ENCODE data around the gene GSTM5. TPM values are rescaled to one million over a fixed set of nuclear protein-coding genes. Genes with fewer than 3 reads are reported as not detected.
"Not testable (repeated sequence)": the region's sequence is repeated elsewhere in the genome, so short reads cannot be mapped to it uniquely, and the experiment has no call there.

GSTM5 gene
- total RNA-seq, 1 donor from 2014 or later, result 12.0 TPM

GRCh38 chr1:109728870-109729269 lies 16.8 kb downstream of the GSTM5 start:
- no peak for DNase-seq (ENCODE audit: low spot score)

DNA sequence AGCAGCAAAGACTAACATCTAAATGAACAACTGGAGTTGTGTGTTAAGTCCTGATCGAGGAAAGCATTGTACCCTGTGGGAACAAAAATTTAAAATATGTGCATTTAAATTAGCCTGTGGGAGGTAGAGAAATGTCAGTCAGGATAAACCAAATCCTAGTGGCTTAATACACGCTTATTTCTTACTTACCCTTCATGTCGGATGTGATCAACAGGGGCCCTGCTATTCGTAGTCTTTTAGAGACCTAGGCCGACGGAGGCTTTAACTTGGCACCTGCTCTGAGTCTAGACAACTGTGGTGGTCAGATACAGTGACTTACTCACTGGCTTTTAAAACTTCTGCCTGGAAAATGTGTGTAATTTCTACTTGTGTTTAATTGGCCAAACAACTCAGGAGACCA lies 18.6 kb downstream of the GSTM5 start:
- DNase-seq (ENCODE audit: low spot score), result no peak

- DNase-seq (ENCODE audit: low spot score), result no peak
Observed at GRCh38 chr1:109732390-109732881, 20.4 kb downstream of the GSTM5 start.

- no peak for DNase-seq (ENCODE audit: low spot score)
Observed at GRCh38 chr1:109733236-109733870, 21.3 kb downstream of the GSTM5 start.

- peak; percentile 80 for DNase-seq (ENCODE audit: low spot score)
Observed at GRCh38 chr1:109739738-109740614, 27.9 kb downstream of the GSTM5 start.

- DNase-seq (ENCODE audit: low spot score), result peak; percentile 15
Observed at GRCh38 chr1:109740615-109741373, 28.7 kb downstream of the GSTM5 start, which contains the start of gene GSTM3. TSS of gene GSTM3 (minus strand) at chr1:109741038. CDS start at chr1:109740287, 751 bp downstream.

GRCh38 chr1:109748311-109748710 lies 36.3 kb downstream of the GSTM5 start:
- DNase-seq (ENCODE audit: low spot score), result not testable (repeated sequence)

GRCh38 chr1:109749221-109749620 lies 37.2 kb downstream of the GSTM5 start:
- DNase-seq (ENCODE audit: low spot score), result no peak

- no peak for DNase-seq (ENCODE audit: low spot score)
Observed at GRCh38 chr1:109750241-109750882, 38.3 kb downstream of the GSTM5 start.

DNA sequence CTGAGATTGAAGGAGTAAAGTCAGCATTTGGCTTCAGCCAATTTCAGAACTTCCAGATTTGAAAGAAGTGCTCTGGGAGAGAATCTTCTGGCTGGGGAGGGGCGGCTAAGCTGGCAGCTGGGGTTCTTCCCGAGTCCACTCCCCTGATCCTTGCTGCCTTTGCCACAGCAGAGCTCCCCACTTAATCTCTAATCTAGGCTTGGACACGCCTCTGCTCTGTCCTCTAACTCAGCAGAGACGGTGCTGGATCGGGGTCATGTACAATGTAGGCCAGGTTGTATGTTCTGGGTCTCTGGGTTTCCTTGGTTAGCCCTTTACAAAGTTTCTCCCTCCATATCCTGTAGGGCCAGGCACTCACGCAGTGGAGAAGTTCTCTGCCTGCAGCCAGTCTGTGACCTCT lies 38.9 kb downstream of the GSTM5 start:
- DNase-seq (ENCODE audit: low spot score), result no peak

DNA sequence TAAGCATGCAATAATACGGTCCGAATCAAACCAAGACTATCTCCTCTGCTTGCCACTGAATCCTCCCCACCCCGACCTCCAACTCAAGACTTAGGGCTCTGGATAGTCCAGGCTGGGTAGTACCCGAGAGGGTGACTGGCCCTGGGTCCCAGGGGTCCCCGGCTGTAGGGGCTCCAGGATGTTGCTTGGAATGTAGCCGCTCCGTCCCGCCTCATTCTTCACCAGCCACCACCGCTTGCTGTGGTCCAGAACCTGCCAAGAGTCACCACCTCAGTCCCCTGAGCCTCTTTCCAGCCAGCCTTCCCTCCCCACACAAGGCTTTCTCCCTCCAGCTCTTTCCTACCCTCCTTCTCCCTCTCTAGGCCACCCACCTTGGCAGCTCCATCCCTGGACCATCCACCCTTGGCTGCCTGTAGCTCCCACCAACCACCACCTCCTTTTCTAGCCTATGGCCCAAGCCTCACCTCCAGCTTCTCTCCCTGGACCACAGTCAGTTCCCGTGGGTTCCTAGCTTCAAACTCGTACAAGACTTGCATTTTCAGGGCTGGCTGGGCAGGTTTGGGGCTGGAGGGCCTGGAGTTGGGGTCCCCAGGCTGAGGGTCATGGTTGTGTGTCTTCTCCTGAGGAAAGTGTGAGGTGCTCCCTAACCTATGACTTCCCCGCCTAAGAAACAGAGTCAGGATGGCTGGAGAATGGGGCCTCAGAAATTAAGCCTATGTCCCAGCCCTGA lies 39.6 kb downstream of the GSTM5 start:
- no peak for DNase-seq (ENCODE audit: low spot score)

DNA sequence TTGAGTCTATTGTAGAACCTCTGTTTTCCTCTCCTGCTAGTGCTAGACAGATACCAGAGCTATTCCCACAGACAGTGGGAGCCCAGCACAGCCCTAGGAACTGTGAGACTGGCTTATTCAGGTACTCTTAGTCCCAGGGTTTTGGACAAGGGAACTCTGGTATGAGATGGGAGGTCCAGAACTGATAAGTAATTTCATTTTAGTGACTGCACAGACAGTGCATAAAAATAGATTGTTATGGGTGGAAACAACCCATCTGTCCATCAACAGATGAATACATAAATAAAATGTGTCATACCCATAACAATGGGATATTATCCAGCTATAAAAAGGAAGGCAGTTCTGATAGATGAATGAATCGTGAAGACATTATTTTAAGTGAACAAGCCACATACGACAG lies 42.7 kb downstream of the GSTM5 start:
- DNase-seq (ENCODE audit: low spot score), result no peak

DNA sequence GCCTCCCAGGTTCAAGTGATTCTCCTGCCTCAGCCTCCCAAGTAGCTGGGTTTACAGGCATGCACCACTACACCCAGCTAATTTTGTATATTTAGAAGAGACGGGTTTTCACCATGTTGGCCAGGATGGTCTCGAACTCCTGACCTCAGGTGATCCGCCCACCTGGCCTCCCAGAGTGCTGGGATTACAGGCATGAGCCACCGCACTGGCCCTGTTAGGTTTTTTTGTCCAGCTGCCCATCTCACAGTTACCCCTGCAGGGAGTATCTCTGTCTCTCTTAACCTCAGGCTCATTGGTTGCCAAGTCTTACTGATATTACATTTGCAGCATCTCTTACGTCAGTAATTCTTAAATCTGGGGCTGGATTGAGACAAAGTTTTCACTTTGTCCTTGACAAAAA lies 44.3 kb downstream of the GSTM5 start:
- DNase-seq (ENCODE audit: low spot score), result not testable (repeated sequence)

- DNase-seq (ENCODE audit: low spot score), result no peak
Observed at GRCh38 chr1:109756848-109757521, 44.9 kb downstream of the GSTM5 start.

DNA sequence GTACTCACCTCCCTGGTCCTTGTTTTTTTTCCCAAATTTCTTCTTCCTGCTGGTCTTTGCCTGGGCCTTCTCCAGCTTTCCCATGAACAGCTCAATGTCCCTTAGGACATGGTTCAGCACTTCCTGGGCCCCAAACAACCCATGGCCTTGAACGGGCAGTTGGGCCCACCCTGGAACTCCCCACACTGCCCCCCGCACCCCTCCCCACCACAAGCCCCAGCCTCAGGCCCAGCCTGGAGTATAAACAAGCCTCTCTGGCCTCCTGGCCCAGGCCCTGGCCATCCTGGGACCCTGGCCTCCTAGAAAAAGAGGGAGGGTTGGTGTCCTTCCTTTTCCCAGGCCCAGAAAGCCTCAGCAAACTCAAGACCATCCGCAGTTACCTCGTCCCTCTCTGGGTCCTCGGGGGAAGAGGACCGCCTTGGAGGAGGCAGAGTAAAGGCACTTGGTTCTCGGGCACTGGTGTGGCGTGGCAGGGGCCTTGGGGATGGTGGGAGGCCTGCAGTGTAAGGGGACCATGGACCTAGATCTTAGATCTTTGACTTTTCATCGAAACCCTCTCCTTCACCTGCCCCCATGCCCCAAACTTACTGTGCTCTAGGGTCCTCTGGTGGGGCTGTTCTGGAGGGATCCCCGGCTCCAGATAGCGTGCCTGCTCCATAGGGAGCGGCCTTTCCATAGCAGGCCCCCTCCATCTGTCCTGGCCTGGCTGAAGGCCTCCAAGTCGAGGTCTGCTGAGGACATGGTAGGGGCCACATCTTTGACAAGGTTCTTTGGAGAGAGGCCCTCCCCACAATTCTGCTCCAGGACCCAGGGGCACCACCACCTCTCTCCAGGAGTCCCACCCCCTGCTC lies 46.1 kb downstream of the GSTM5 start:
- DNase-seq (ENCODE audit: low spot score), result no peak

DNA sequence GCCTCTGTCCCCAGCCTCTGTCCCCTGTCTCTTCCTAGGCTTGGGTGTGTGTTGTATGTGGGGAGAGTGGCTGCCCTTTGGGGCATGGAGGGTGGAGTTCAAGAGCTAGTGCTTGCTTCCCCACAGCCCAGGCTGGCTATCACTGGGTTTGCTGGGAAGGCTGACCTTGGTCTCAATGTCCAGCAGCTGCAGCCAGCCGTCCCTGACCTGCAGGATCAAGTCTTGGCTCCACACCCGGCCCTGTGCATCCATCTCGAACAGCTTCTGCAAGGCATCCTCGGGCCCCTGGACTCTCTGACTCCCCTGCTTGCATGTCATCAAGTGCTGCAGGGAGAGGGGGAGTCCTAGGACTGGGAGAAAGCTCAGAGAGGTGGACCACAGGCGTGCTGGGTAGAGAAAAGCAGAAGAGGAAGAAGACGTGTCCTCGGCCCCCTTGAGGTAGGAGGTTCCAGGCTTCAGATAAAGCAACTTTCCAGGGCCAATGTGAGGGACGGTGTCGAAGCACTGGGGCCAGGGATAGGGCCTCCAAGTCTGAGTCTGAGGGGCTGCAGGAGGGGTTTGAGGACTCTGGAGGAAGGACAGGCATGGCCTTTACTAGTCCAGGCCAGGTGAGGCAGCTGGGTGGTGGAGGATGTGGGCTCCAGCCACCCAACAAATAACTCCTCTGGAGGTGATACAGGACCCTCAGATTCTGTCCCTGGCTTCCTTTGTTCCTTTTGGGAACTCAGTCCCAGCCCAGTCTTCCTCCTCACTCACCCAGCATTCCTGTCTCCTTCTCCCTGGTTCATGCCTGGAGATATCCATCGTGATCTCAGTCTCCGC lies 47.7 kb downstream of the GSTM5 start:
- no peak for DNase-seq (ENCODE audit: low spot score)

DNA sequence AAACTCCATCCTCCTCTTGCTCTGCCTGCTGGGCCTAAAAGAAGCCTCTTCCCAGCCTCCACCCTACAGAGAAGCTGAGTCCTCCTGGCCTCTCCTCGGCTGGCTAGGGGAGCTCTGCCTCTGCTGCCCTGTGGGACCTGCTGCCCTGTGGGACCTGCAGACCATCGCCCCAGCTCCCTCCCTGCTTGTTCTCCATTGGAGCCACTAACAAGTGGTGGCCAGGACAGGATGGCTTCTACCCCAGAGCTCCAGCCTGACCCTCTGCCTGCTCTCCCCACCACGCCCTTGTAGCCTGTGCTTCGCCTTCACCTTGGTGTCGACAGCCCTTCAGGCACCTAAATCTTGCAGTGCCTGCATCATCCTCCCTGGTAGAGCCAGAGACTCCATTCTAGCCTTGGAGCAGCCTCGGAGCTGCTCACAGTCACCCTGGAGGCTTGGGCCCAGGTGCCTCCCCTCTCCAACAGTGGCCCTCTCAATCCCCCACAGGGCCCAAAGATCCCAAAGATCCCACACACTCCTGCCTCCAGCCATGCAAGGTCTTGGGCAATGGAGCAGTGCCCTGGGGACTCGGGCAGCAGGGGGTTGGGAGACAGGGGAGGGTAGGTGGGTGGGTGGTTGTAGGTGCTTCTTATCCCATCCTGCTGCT lies 48.7 kb downstream of the GSTM5 start:
- no peak for DNase-seq (ENCODE audit: low spot score)

Measured in umbilical cord (tissue), 2 donors.